ENCODE results near the gene RPL39L.

The RPL39L gene

GRCh38 chr3:187104342-187104741 is 35.0 kb downstream of the RPL39L start:
- Histone ChIP-seq H3K27ac (ENCODE audit: low read depth, low read length) (no peak overlapping the region), H3K4me3 (ENCODE audit: low read length) (no peak overlapping the region), H3K27me3 (ENCODE audit: control insufficient read depth, insufficient read depth, low read length) (no peaks in the 10 kb centered on the region), H3K9ac (ENCODE audit: low read length) (no peak overlapping the region), H3K4me1 (ENCODE audit: control insufficient read depth, insufficient read depth, low read length) (peaks cover 12% of the 10 kb centered on the region), H3K36me3 (ENCODE audit: control insufficient read depth, insufficient read depth, low read length) (no peaks in the 10 kb centered on the region)

GRCh38 chr3:187103251-187103650 is 36.0 kb downstream of the RPL39L start:
- H3K27me3 ChIP-seq (ENCODE audit: control insufficient read depth, insufficient read depth, low read length): no peaks in the 10 kb centered on the region
- H3K9ac ChIP-seq (ENCODE audit: low read length): no peak overlapping the region
- H3K27ac ChIP-seq (ENCODE audit: low read depth, low read length): no peak overlapping the region
- peaks cover 12% of the 10 kb centered on the region for H3K4me1 ChIP-seq (ENCODE audit: control insufficient read depth, insufficient read depth, low read length)
- H3K36me3 ChIP-seq (ENCODE audit: control insufficient read depth, insufficient read depth, low read length): no peaks in the 10 kb centered on the region
- H3K4me3 ChIP-seq (ENCODE audit: low read length): no peak overlapping the region

GRCh38 chr3:187102073-187102634 is 37.1 kb downstream of the RPL39L start:
- no peaks in the 10 kb centered on the region for H3K36me3 ChIP-seq (ENCODE audit: control insufficient read depth, insufficient read depth, low read length)
- no peak overlapping the region for H3K9ac ChIP-seq (ENCODE audit: low read length)
- peak overlapping the region; percentile 49 for H3K4me3 ChIP-seq (ENCODE audit: low read length)
- no peaks in the 10 kb centered on the region for H3K27me3 ChIP-seq (ENCODE audit: control insufficient read depth, insufficient read depth, low read length)
- peak overlapping the region; percentile 80 for H3K27ac ChIP-seq (ENCODE audit: low read depth, low read length)
- H3K4me1 ChIP-seq (ENCODE audit: control insufficient read depth, insufficient read depth, low read length): peaks cover 12% of the 10 kb centered on the region

GRCh38 chr3:187101184-187102072 is 37.9 kb downstream of the RPL39L start:
- H3K9ac ChIP-seq (ENCODE audit: low read length): no peak overlapping the region
- no peaks in the 10 kb centered on the region for H3K27me3 ChIP-seq (ENCODE audit: control insufficient read depth, insufficient read depth, low read length)
- peaks cover 12% of the 10 kb centered on the region for H3K4me1 ChIP-seq (ENCODE audit: control insufficient read depth, insufficient read depth, low read length)
- no peaks in the 10 kb centered on the region for H3K36me3 ChIP-seq (ENCODE audit: control insufficient read depth, insufficient read depth, low read length)
- H3K27ac ChIP-seq (ENCODE audit: low read depth, low read length): peak overlapping the region; percentile 80
- peak overlapping the region; percentile 49 for H3K4me3 ChIP-seq (ENCODE audit: low read length)

GRCh38 chr3:187098923-187099512 is 40.3 kb downstream of the RPL39L start:
- no peaks in the 10 kb centered on the region for H3K36me3 ChIP-seq (ENCODE audit: control insufficient read depth, insufficient read depth, low read length)

GRCh38 chr3:187093320-187093719 is 46.0 kb downstream of the RPL39L start:
- no peaks in the 10 kb centered on the region for H3K4me1 ChIP-seq (ENCODE audit: control insufficient read depth, insufficient read depth, low read length)
- no peaks in the 10 kb centered on the region for H3K36me3 ChIP-seq (ENCODE audit: control insufficient read depth, insufficient read depth, low read length)
- no peak overlapping the region for H3K4me3 ChIP-seq (ENCODE audit: low read length)
- no peak overlapping the region for H3K27ac ChIP-seq (ENCODE audit: low read depth, low read length)
- no peak overlapping the region for H3K9ac ChIP-seq (ENCODE audit: low read length)
- H3K27me3 ChIP-seq (ENCODE audit: control insufficient read depth, insufficient read depth, low read length): no peaks in the 10 kb centered on the region

More at GRCh38 chr3:187098923-187099512, 40.3 kb downstream of the RPL39L start:
- Histone ChIP-seq H3K27me3 (ENCODE audit: control insufficient read depth, insufficient read depth, low read length) (no peaks in the 10 kb centered on the region), H3K9ac (ENCODE audit: low read length) (no peak overlapping the region), H3K4me3 (ENCODE audit: low read length) (no peak overlapping the region), H3K4me1 (ENCODE audit: control insufficient read depth, insufficient read depth, low read length) (peaks cover 12% of the 10 kb centered on the region), H3K27ac (ENCODE audit: low read depth, low read length) (no peak overlapping the region)

GRCh38 chr3:187088701-187089100 is 50.6 kb downstream of the RPL39L start:
- H3K36me3 ChIP-seq (ENCODE audit: control insufficient read depth, insufficient read depth, low read length): no peaks in the 10 kb centered on the region
- H3K27ac ChIP-seq (ENCODE audit: low read depth, low read length): no peak overlapping the region
- no peaks in the 10 kb centered on the region for H3K27me3 ChIP-seq (ENCODE audit: control insufficient read depth, insufficient read depth, low read length)
- H3K9ac ChIP-seq (ENCODE audit: low read length): no peak overlapping the region
- no peaks in the 10 kb centered on the region for H3K4me1 ChIP-seq (ENCODE audit: control insufficient read depth, insufficient read depth, low read length)
- H3K4me3 ChIP-seq (ENCODE audit: low read length): no peak overlapping the region

GRCh38 chr3:187086831-187087230 is 52.5 kb downstream of the RPL39L start:
- H3K36me3 ChIP-seq (ENCODE audit: control insufficient read depth, insufficient read depth, low read length): no peaks in the 10 kb centered on the region
- H3K4me1 ChIP-seq (ENCODE audit: control insufficient read depth, insufficient read depth, low read length): no peaks in the 10 kb centered on the region
- H3K27ac ChIP-seq (ENCODE audit: low read depth, low read length): no peak overlapping the region
- no peak overlapping the region for H3K9ac ChIP-seq (ENCODE audit: low read length)
- H3K4me3 ChIP-seq (ENCODE audit: low read length): no peak overlapping the region
- no peaks in the 10 kb centered on the region for H3K27me3 ChIP-seq (ENCODE audit: control insufficient read depth, insufficient read depth, low read length)

GRCh38 chr3:187085933-187086332 is 53.4 kb downstream of the RPL39L start:
- no peaks in the 10 kb centered on the region for H3K36me3 ChIP-seq (ENCODE audit: control insufficient read depth, insufficient read depth, low read length)
- no peak overlapping the region for H3K9ac ChIP-seq (ENCODE audit: low read length)
- no peaks in the 10 kb centered on the region for H3K27me3 ChIP-seq (ENCODE audit: control insufficient read depth, insufficient read depth, low read length)
- H3K27ac ChIP-seq (ENCODE audit: low read depth, low read length): no peak overlapping the region
- H3K4me3 ChIP-seq (ENCODE audit: low read length): no peak overlapping the region
- no peaks in the 10 kb centered on the region for H3K4me1 ChIP-seq (ENCODE audit: control insufficient read depth, insufficient read depth, low read length)

GRCh38 chr3:187085021-187085666 is 54.2 kb downstream of the RPL39L start:
- H3K4me1 ChIP-seq (ENCODE audit: control insufficient read depth, insufficient read depth, low read length): no peaks in the 10 kb centered on the region
- H3K27ac ChIP-seq (ENCODE audit: low read depth, low read length): no peak overlapping the region
- H3K4me3 ChIP-seq (ENCODE audit: low read length): no peak overlapping the region
- no peaks in the 10 kb centered on the region for H3K27me3 ChIP-seq (ENCODE audit: control insufficient read depth, insufficient read depth, low read length)
- H3K36me3 ChIP-seq (ENCODE audit: control insufficient read depth, insufficient read depth, low read length): no peaks in the 10 kb centered on the region
- no peak overlapping the region for H3K9ac ChIP-seq (ENCODE audit: low read length)

GRCh38 chr3:187084580-187084979 is 54.7 kb downstream of the RPL39L start:
- Histone ChIP-seq H3K27me3 (ENCODE audit: control insufficient read depth, insufficient read depth, low read length) (no peaks in the 10 kb centered on the region), H3K4me1 (ENCODE audit: control insufficient read depth, insufficient read depth, low read length) (no peaks in the 10 kb centered on the region), H3K27ac (ENCODE audit: low read depth, low read length) (no peak overlapping the region), H3K36me3 (ENCODE audit: control insufficient read depth, insufficient read depth, low read length) (no peaks in the 10 kb centered on the region), H3K4me3 (ENCODE audit: low read length) (no peak overlapping the region), H3K9ac (ENCODE audit: low read length) (no peak overlapping the region)

GRCh38 chr3:187084126-187084525 is 55.2 kb downstream of the RPL39L start:
- Histone ChIP-seq H3K27ac (ENCODE audit: low read depth, low read length) (no peak overlapping the region), H3K9ac (ENCODE audit: low read length) (no peak overlapping the region), H3K27me3 (ENCODE audit: control insufficient read depth, insufficient read depth, low read length) (no peaks in the 10 kb centered on the region), H3K4me3 (ENCODE audit: low read length) (no peak overlapping the region), H3K4me1 (ENCODE audit: control insufficient read depth, insufficient read depth, low read length) (no peaks in the 10 kb centered on the region), H3K36me3 (ENCODE audit: control insufficient read depth, insufficient read depth, low read length) (no peaks in the 10 kb centered on the region)

All from rectal smooth muscle tissue (tissue), 1 donor.